Activated T-helper 2 cell treated with anti-CD3 and anti-CD28 coated beads, Interferon-gamma antibody, Interleukin-2, Interleukin-4, amounts not matched to agents 10 μg/mL and 5 μg/mL and 100 μg/mL, durations not matched to agents 14 hours and 24 hours and 36 hours (primary cell): ENCODE measurements around the gene TSPAN11. TPM values are rescaled to one million over a fixed set of nuclear protein-coding genes. Genes with fewer than 3 reads are reported as not detected.

Experiments
- DNase-seq: peaks from one replicate; pipeline ENCODE4 v3.0.0; 2021; ENCODE audit warnings: low spot score
- H3K27ac Mint-ChIP-seq: one replicate; pipeline ENCODE4 v1.8.0; 2021; ENCODE audit warnings: mixed read lengths
- H3K27me3 Mint-ChIP-seq: one replicate; pipeline ENCODE4 v1.8.0; 2021; ENCODE audit warnings: low read depth, mixed read lengths
- H3K36me3 Mint-ChIP-seq: one replicate; pipeline ENCODE4 v1.8.0; 2021; ENCODE audit warnings: low read depth, mixed read lengths
- H3K4me1 Mint-ChIP-seq: one replicate; pipeline ENCODE4 v1.8.0; 2021; ENCODE audit warnings: low read depth, mixed read lengths
- H3K4me3 Mint-ChIP-seq: one replicate; pipeline ENCODE4 v1.8.0; 2021; ENCODE audit warnings: low read depth, mild to moderate bottlenecking, moderate library complexity, mixed read lengths
- H3K9me3 Mint-ChIP-seq: one replicate; pipeline ENCODE4 v1.8.0; 2021; ENCODE audit warnings: mixed read lengths
- intact Hi-C: fragments of 100-400 bp; cut with micrococcal nuclease; formaldehyde crosslinking; loops from one replicate; pipeline ENCODE4 v1.15.1; 2023
- total RNA-seq: library from RNA; stranded (reverse); gene quantifications from 2 replicates; pipeline ENCODE4 v1.2.3, GENCODE V29; 2022

Gene TSPAN11
- total RNA-seq, 1 donor from 2014 or later: not detected

- H3K4me3 Mint-ChIP-seq: no peak overlapping the region
- no peaks in the 10 kb centered on the region for H3K36me3 Mint-ChIP-seq
- no peaks in the 10 kb centered on the region for H3K4me1 Mint-ChIP-seq
- no peak for DNase-seq
- no peaks in the 10 kb centered on the region for H3K9me3 Mint-ChIP-seq
- no peaks in the 10 kb centered on the region for H3K27me3 Mint-ChIP-seq
- intact Hi-C loops: no loop called here
- H3K27ac Mint-ChIP-seq: no peak overlapping the region
Measured at GRCh38 chr12:30979371-30980259, 53.1 kb downstream of the TSPAN11 start.

- DNase-seq: no peak
- no peaks in the 10 kb centered on the region for H3K36me3 Mint-ChIP-seq
- intact Hi-C loops: no loop called here
- no peak overlapping the region for H3K27ac Mint-ChIP-seq
- no peak overlapping the region for H3K4me3 Mint-ChIP-seq
- no peaks in the 10 kb centered on the region for H3K9me3 Mint-ChIP-seq
- no peaks in the 10 kb centered on the region for H3K4me1 Mint-ChIP-seq
- H3K27me3 Mint-ChIP-seq: no peaks in the 10 kb centered on the region
Measured at GRCh38 chr12:30980955-30981662, 54.6 kb downstream of the TSPAN11 start.

GRCh38 chr12:30982413-30982812 lies 55.9 kb downstream of the TSPAN11 start:
- no peak for DNase-seq
- Mint-ChIP-seq H3K27me3 (no peaks in the 10 kb centered on the region), H3K9me3 (no peaks in the 10 kb centered on the region), H3K27ac (no peak overlapping the region), H3K36me3 (no peaks in the 10 kb centered on the region), H3K4me1 (no peaks in the 10 kb centered on the region), H3K4me3 (no peak overlapping the region)
- intact Hi-C loops: no loop called here

- no peak overlapping the region for H3K27ac Mint-ChIP-seq
- intact Hi-C loops: loop anchor here (1.0 kb wide), 2 partner anchors 135 to 139 kb away; no protein-coding TSS in a partner anchor
Measured at GRCh38 chr12:30985814-30986452, 59.4 kb downstream of the TSPAN11 start.

GRCh38 chr12:30988086-30988485 lies 61.5 kb downstream of the TSPAN11 start:
- intact Hi-C loops: no loop called here
- H3K9me3 Mint-ChIP-seq: no peaks in the 10 kb centered on the region
- DNase-seq: no peak
- H3K27ac Mint-ChIP-seq: no peak overlapping the region
- no peaks in the 10 kb centered on the region for H3K27me3 Mint-ChIP-seq
- no peaks in the 10 kb centered on the region for H3K4me1 Mint-ChIP-seq
- H3K4me3 Mint-ChIP-seq: no peak overlapping the region
- H3K36me3 Mint-ChIP-seq: no peaks in the 10 kb centered on the region

More at GRCh38 chr12:30985814-30986452, 59.4 kb downstream of the TSPAN11 start:
- no peaks in the 10 kb centered on the region for H3K9me3 Mint-ChIP-seq
- H3K4me1 Mint-ChIP-seq: no peaks in the 10 kb centered on the region
- H3K27me3 Mint-ChIP-seq: no peaks in the 10 kb centered on the region
- no peaks in the 10 kb centered on the region for H3K36me3 Mint-ChIP-seq
- no peak for DNase-seq
- H3K4me3 Mint-ChIP-seq: no peak overlapping the region

GRCh38 chr12:30988646-30989286 lies 62.2 kb downstream of the TSPAN11 start:
- no peaks in the 10 kb centered on the region for H3K36me3 Mint-ChIP-seq
- H3K9me3 Mint-ChIP-seq: no peaks in the 10 kb centered on the region
- no peak overlapping the region for H3K4me3 Mint-ChIP-seq

GRCh38 chr12:30989754-30990153 lies 63.2 kb downstream of the TSPAN11 start:
- DNase-seq: no peak
- no peaks in the 10 kb centered on the region for H3K27me3 Mint-ChIP-seq

More at GRCh38 chr12:30988646-30989286, 62.2 kb downstream of the TSPAN11 start:
- Mint-ChIP-seq H3K27ac (no peak overlapping the region), H3K4me1 (no peaks in the 10 kb centered on the region), H3K27me3 (no peaks in the 10 kb centered on the region)
- intact Hi-C loops: no loop called here
- no peak for DNase-seq

GRCh38 chr12:30990316-30990715 lies 63.8 kb downstream of the TSPAN11 start:
- H3K27me3 Mint-ChIP-seq: no peaks in the 10 kb centered on the region
- no peak for DNase-seq
- no peaks in the 10 kb centered on the region for H3K4me1 Mint-ChIP-seq
- intact Hi-C loops: no loop called here
- H3K27ac Mint-ChIP-seq: no peak overlapping the region
- no peaks in the 10 kb centered on the region for H3K9me3 Mint-ChIP-seq
- no peaks in the 10 kb centered on the region for H3K36me3 Mint-ChIP-seq
- H3K4me3 Mint-ChIP-seq: no peak overlapping the region

More at GRCh38 chr12:30989754-30990153, 63.2 kb downstream of the TSPAN11 start:
- H3K9me3 Mint-ChIP-seq: no peaks in the 10 kb centered on the region
- H3K27ac Mint-ChIP-seq: no peak overlapping the region
- no peak overlapping the region for H3K4me3 Mint-ChIP-seq
- no peaks in the 10 kb centered on the region for H3K4me1 Mint-ChIP-seq
- no peaks in the 10 kb centered on the region for H3K36me3 Mint-ChIP-seq
- intact Hi-C loops: no loop called here

- Mint-ChIP-seq H3K4me1 (no peaks in the 10 kb centered on the region), H3K4me3 (no peak overlapping the region), H3K9me3 (no peaks in the 10 kb centered on the region), H3K27ac (no peak overlapping the region), H3K36me3 (no peaks in the 10 kb centered on the region), H3K27me3 (no peaks in the 10 kb centered on the region)
- intact Hi-C loops: no loop called here
- DNase-seq: no peak
Measured at GRCh38 chr12:30990776-30991175, 64.2 kb downstream of the TSPAN11 start.

GRCh38 chr12:30991466-30991865 lies 64.9 kb downstream of the TSPAN11 start:
- Mint-ChIP-seq H3K36me3 (no peaks in the 10 kb centered on the region), H3K27ac (no peak overlapping the region), H3K9me3 (no peaks in the 10 kb centered on the region), H3K4me3 (no peak overlapping the region), H3K27me3 (no peaks in the 10 kb centered on the region), H3K4me1 (no peaks in the 10 kb centered on the region)
- intact Hi-C loops: no loop called here
- no peak for DNase-seq

GRCh38 chr12:30992381-30992780 lies 65.8 kb downstream of the TSPAN11 start:
- Mint-ChIP-seq H3K27me3 (no peaks in the 10 kb centered on the region), H3K36me3 (no peaks in the 10 kb centered on the region), H3K4me1 (no peaks in the 10 kb centered on the region), H3K4me3 (no peak overlapping the region), H3K9me3 (no peaks in the 10 kb centered on the region), H3K27ac (no peak overlapping the region)
- DNase-seq: no peak
- intact Hi-C loops: no loop called here

- no peak for DNase-seq
- intact Hi-C loops: no loop called here
- Mint-ChIP-seq H3K4me3 (no peak overlapping the region), H3K9me3 (no peaks in the 10 kb centered on the region), H3K4me1 (no peaks in the 10 kb centered on the region), H3K27ac (no peak overlapping the region), H3K36me3 (no peaks in the 10 kb centered on the region), H3K27me3 (no peaks in the 10 kb centered on the region)
Measured at GRCh38 chr12:30993766-30994165, 67.2 kb downstream of the TSPAN11 start.
